Smooth muscle cell (in vitro differentiated cells): ENCODE results near the gene SLC8A1. TPM values are rescaled to one million over a fixed set of nuclear protein-coding genes. Genes with fewer than 3 reads are reported as not detected.

Experiments used
- DNase-seq: peaks from one replicate; lab custom pipeline; 2025; ENCODE audit not compliant: unreplicated experiment; lab: John Stamatoyannopoulos, UW
- H2AFZ ChIP-seq: fragments of 200-600 bp; sonication (generic); 2 replicates; pipeline ENCODE4 v1.6.0; 2016; ENCODE audit warnings: antibody characterized with exemption, low read depth, mild to moderate bottlenecking
- H3F3A ChIP-seq: fragments of 200-600 bp; sonication (generic); 2 replicates; pipeline ENCODE4 v1.6.0; 2017; ENCODE audit warnings: antibody characterized with exemption, low read depth
- H3K27ac ChIP-seq: fragments of 200-600 bp; sonication (generic); 2 replicates; pipeline ENCODE4 v1.5.1; 2016; ENCODE audit warnings: low read depth, mild to moderate bottlenecking
- H3K27me3 ChIP-seq: fragments of 200-600 bp; sonication (generic); 2 replicates; pipeline ENCODE4 v1.6.1; 2016; ENCODE audit warnings: low read depth, mild to moderate bottlenecking
- H3K36me3 ChIP-seq: fragments of 200-600 bp; sonication (generic); 2 replicates; pipeline ENCODE4 v1.5.1; 2016; ENCODE audit warnings: low read depth
- H3K4me1 ChIP-seq: fragments of 200-600 bp; sonication (generic); 2 replicates; pipeline ENCODE4 v1.5.1; 2016; ENCODE audit warnings: low read depth
- H3K4me2 ChIP-seq: fragments of 200-600 bp; sonication (generic); 2 replicates; pipeline ENCODE4 v1.6.0; 2016; ENCODE audit warnings: mild to moderate bottlenecking
- H3K4me3 ChIP-seq: fragments of 200-600 bp; sonication (generic); 2 replicates; pipeline ENCODE4 v1.5.1; 2016; ENCODE audit warnings: mild to moderate bottlenecking
- H3K79me2 ChIP-seq: fragments of 200-600 bp; sonication (generic); 2 replicates; pipeline ENCODE4 v1.6.0; 2016; ENCODE audit warnings: low read depth, mild to moderate bottlenecking
- H3K9ac ChIP-seq: fragments of 200-600 bp; sonication (generic); 2 replicates; pipeline ENCODE4 v1.6.0; 2016; ENCODE audit warnings: low read depth
- H3K9me3 ChIP-seq: fragments of 200-600 bp; sonication (generic); replicated peaks from 2 replicates; pipeline ENCODE4 v1.5.1; 2016; ENCODE audit warnings: low read depth
- H4K20me1 ChIP-seq: fragments of 200-600 bp; sonication (generic); 2 replicates; pipeline ENCODE4 v1.6.0; 2016; ENCODE audit warnings: low read depth
- WGBS: methylation state at CpG from one replicate; pipeline ENCODE4 v1.1.7; 2016; ENCODE audit warnings: low lambda C conversion rate; 5-methylcytosine and 5-hydroxymethylcytosine counted together
- polyA plus RNA-seq: library from polyadenylated mRNA; unstranded; fragments of >200 nt; fragmentation: Nextera tagmentation; extraction: Ambion mirVana; gene quantifications from 2 replicates; pipeline ENCODE4 v1.2.1, GENCODE V29; 2016
- total RNA-seq: library from RNA; depleted of rRNA; stranded (reverse); fragments of >200 nt; gene quantifications from 2 replicates; pipeline ENCODE4 v1.2.3, GENCODE V29; 2014
- TF ChIP-seq, protein P1 (sequence below): fragments of 200-600 bp; sonication (generic); IDR thresholded peaks from 2 replicates; pipeline ENCODE4 v1.5.1; 2017; ENCODE audit warnings: borderline replicate concordance, mild to moderate bottlenecking, antibody characterized with exemption; ENCODE audit not compliant: insufficient read depth, poor library complexity, severe bottlenecking

The SLC8A1 gene
- total and polyA plus RNA-seq, 2 experiments from 2014 or later: 1.1 to 5.3 TPM

DNA sequence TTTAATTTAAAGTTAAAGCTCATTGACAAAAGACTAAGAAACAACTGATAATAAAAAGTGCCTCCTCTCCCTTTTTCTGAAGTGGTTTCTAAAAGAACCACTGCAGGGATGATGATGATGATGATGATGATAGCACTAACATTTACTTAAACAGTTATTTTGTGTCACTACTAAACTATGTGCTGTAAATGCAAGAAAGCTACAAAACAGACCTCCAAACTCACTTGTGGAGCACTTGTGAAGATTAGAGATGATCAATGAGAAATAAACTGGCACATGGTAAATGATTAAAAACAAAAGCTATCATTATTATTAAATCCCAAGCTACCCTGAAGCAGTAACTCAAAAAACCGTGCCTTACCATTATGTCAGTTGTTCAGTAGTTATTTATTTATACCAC lies 88.7 kb downstream of the SLC8A1 start:
- Histone ChIP-seq H3K36me3 (no peaks in the 10 kb centered on the region), H3K27ac (no peak overlapping the region), H3K79me2 (no peaks in the 10 kb centered on the region), H3K4me2 (no peak overlapping the region), H3F3A (no peaks in the 10 kb centered on the region), H3K9ac (no peak overlapping the region), H3K27me3 (no peaks in the 10 kb centered on the region), H4K20me1 (no peaks in the 10 kb centered on the region), H3K4me3 (no peak overlapping the region), H3K9me3 (no peaks in the 10 kb centered on the region), H2AFZ (no peak overlapping the region), H3K4me1 (peaks cover 6% of the 10 kb centered on the region)
- WGBS: 73% methylated on average over 1 of the region's 1 CpG
- TF ChIP-seq, protein P1, sequence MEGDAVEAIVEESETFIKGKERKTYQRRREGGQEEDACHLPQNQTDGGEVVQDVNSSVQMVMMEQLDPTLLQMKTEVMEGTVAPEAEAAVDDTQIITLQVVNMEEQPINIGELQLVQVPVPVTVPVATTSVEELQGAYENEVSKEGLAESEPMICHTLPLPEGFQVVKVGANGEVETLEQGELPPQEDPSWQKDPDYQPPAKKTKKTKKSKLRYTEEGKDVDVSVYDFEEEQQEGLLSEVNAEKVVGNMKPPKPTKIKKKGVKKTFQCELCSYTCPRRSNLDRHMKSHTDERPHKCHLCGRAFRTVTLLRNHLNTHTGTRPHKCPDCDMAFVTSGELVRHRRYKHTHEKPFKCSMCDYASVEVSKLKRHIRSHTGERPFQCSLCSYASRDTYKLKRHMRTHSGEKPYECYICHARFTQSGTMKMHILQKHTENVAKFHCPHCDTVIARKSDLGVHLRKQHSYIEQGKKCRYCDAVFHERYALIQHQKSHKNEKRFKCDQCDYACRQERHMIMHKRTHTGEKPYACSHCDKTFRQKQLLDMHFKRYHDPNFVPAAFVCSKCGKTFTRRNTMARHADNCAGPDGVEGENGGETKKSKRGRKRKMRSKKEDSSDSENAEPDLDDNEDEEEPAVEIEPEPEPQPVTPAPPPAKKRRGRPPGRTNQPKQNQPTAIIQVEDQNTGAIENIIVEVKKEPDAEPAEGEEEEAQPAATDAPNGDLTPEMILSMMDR: no peak
- no peak for DNase-seq

DNA sequence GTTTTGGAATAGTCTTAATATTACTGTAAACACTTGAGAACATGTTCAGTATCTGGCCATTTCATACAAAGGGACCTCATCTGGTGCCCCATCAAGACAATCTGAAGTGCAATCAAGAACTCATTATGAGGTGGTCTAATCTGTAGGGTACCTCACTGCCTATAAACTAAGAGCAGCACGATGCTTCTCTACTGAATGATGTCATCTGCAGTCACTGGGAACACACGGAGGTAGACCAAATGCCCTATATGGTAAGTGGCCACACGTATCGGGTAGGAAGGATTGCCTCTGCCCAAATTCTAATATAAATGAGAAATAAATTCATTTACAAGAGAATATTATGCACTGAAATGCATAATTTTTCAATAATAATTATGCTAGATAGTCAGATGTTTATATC lies 90.4 kb downstream of the SLC8A1 start:
- DNase-seq: no peak
- H3K27ac ChIP-seq: no peak overlapping the region
- TF ChIP-seq, protein P1: no peak
- H3K4me3 ChIP-seq: no peak overlapping the region
- no peak overlapping the region for H3K9ac ChIP-seq
- WGBS: 82% methylated on average over 4 of the region's 4 CpGs
- no peaks in the 10 kb centered on the region for H3K79me2 ChIP-seq
- no peaks in the 10 kb centered on the region for H3K27me3 ChIP-seq
- H2AFZ ChIP-seq: no peak overlapping the region
- H3K36me3 ChIP-seq: no peaks in the 10 kb centered on the region
- no peak overlapping the region for H3K4me2 ChIP-seq
- H3K4me1 ChIP-seq: peaks cover 6% of the 10 kb centered on the region
- no peaks in the 10 kb centered on the region for H3F3A ChIP-seq
- no peaks in the 10 kb centered on the region for H4K20me1 ChIP-seq
- no peaks in the 10 kb centered on the region for H3K9me3 ChIP-seq

DNA sequence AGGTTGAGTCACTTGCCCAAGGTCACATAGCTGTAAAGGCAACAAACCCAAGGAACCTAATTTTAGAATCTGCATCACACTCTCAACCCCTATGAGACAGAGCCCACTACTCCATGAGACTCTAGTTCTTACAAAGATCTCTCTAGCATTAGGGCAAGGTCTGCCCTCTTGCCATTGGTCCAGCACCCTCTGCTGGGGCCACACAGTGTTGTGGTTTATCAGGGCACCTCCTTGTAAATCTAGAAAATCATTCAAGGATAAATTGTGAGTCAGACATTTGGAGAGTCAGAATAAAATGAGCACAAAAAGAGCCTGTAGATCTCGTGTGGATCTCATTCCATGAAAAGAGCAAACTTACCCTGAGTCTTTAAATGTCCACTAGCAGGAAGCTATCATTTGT lies 91.2 kb downstream of the SLC8A1 start:
- Histone ChIP-seq H3K4me3 (no peak overlapping the region), H3F3A (no peaks in the 10 kb centered on the region), H2AFZ (no peak overlapping the region), H3K79me2 (no peaks in the 10 kb centered on the region), H3K9ac (no peak overlapping the region), H4K20me1 (no peaks in the 10 kb centered on the region), H3K27ac (no peak overlapping the region), H3K9me3 (no peaks in the 10 kb centered on the region), H3K27me3 (no peaks in the 10 kb centered on the region), H3K4me2 (no peak overlapping the region), H3K4me1 (peaks cover 6% of the 10 kb centered on the region), H3K36me3 (no peaks in the 10 kb centered on the region)
- DNase-seq: no peak
- WGBS: 85% methylated on average over 1 of the region's 1 CpG
- TF ChIP-seq, protein P1: no peak

DNA sequence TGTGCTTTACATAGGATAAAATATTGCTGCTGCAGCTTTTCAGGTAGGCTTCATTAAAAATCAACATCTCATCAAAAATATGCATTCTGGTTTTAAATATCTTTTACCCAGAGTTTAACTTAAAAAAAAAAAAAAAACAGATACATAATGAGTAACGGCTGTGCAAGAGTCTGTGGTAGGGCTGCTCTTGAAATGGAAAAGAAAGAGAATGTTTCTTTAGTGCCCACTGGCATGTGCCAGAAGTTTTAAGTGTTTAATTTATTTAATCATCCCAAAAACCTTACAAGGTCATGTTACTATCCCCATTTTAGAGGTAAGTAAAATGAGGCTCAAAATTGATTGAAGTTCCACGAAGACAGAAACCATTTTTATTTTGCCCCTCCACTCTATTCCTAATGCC lies 92.1 kb downstream of the SLC8A1 start:
- Histone ChIP-seq H4K20me1 (no peaks in the 10 kb centered on the region), H3F3A (no peaks in the 10 kb centered on the region), H3K27ac (no peak overlapping the region), H3K79me2 (no peaks in the 10 kb centered on the region), H3K36me3 (no peaks in the 10 kb centered on the region), H3K4me3 (no peak overlapping the region), H3K27me3 (no peaks in the 10 kb centered on the region), H3K9me3 (no peaks in the 10 kb centered on the region), H3K4me2 (no peak overlapping the region), H3K9ac (no peak overlapping the region), H2AFZ (no peak overlapping the region), H3K4me1 (peaks cover 6% of the 10 kb centered on the region)
- 90% methylated on average over 2 of the region's 2 CpGs for WGBS
- TF ChIP-seq, protein P1: no peak
- DNase-seq: no peak
